Liver (tissue), 9 donors: ENCODE data around the gene SLC34A3. TPM values are rescaled to one million over a fixed set of nuclear protein-coding genes. Genes with fewer than 3 reads are reported as not detected.

Source experiments
- DNase-seq: peaks from one replicate; pipeline ENCODE4 v3.0.0-alpha.2; 2017; ENCODE audit warnings: low spot score
- H3K27ac ChIP-seq, 2 donors: one replicate each; pipeline ENCODE4 v1.7.0; 2013; ENCODE audit warnings: inconsistent platforms in 2 of 2, low read length in 2 of 2, control low read depth in 1 of 2, low read depth in 1 of 2, mild to moderate bottlenecking in 1 of 2
- H3K27me3 ChIP-seq, 4 donors: one replicate each; pipeline versions ENCODE4 v1.6.1 to v1.7.0; 2013; ENCODE audit warnings: low read length in 3 of 4, inconsistent platforms in 1 of 4, mild to moderate bottlenecking in 1 of 4, moderate library complexity in 1 of 4; ENCODE audit not compliant: control insufficient read depth in 4 of 4, insufficient read depth in 4 of 4
- H3K36me3 ChIP-seq, 4 donors: one replicate each; pipeline versions ENCODE4 v1.6.1 to v1.7.0; 2013; ENCODE audit warnings: low read length in 3 of 4, mild to moderate bottlenecking in 3 of 4, low read depth in 1 of 4, moderate library complexity in 1 of 4; ENCODE audit not compliant: control insufficient read depth in 4 of 4, insufficient read depth in 3 of 4
- H3K4me1 ChIP-seq, 4 donors: one replicate each; pipeline versions ENCODE4 v1.6.1 to v1.7.0; 2013; ENCODE audit warnings: low read length in 3 of 4, mild to moderate bottlenecking in 3 of 4, moderate library complexity in 1 of 4; ENCODE audit not compliant: control insufficient read depth in 4 of 4, insufficient read depth in 4 of 4
- H3K4me3 ChIP-seq, 3 donors: one replicate each; pipeline versions ENCODE4 v1.6.1 to v1.7.0; 2013; ENCODE audit warnings: low read length in 3 of 3, control low read depth in 1 of 3, low read depth in 1 of 3, mild to moderate bottlenecking in 1 of 3
- H3K9ac ChIP-seq, 2 donors: one replicate each; pipeline ENCODE4 v1.7.0; 2013; ENCODE audit warnings: low read length in 2 of 2, mild to moderate bottlenecking in 2 of 2, moderate library complexity in 2 of 2, control low read depth in 1 of 2, low read depth in 1 of 2
- H3K9me3 ChIP-seq, 4 donors: one replicate each; pipeline versions ENCODE4 v1.6.1 to v1.7.0; 2013; ENCODE audit warnings: low read length in 3 of 4; ENCODE audit not compliant: control insufficient read depth in 4 of 4
- EGR1 ChIP-seq, 2 donors: IDR thresholded peaks; 2 replicates each; pipeline ENCODE4 v1.6.1; 2016 to 2018; ENCODE audit warnings: antibody characterized with exemption in 2 of 2, low read depth in 2 of 2
- FOXA2 ChIP-seq: IDR thresholded peaks from 2 replicates; pipeline ENCODE4 v1.6.1; 2016; ENCODE audit warnings: antibody characterized with exemption
- GABPA ChIP-seq, 2 donors: IDR thresholded peaks in 1 of 2; conservative IDR thresholded peaks in 1 of 2; 2 replicates each; pipeline ENCODE4 v1.6.1; 2016; ENCODE audit warnings: antibody characterized with exemption in 2 of 2, mild to moderate bottlenecking in 1 of 2, moderate library complexity in 1 of 2
- HNF4A ChIP-seq, 2 donors: conservative IDR thresholded peaks; 2 replicates each; pipeline ENCODE4 v1.6.1; 2016; ENCODE audit warnings: antibody characterized with exemption in 2 of 2, mild to moderate bottlenecking in 2 of 2
- HNF4G ChIP-seq: IDR thresholded peaks from 2 replicates; pipeline ENCODE4 v1.6.1; 2016; ENCODE audit warnings: antibody characterized with exemption
- JUND ChIP-seq, 2 donors: IDR thresholded peaks; 2 replicates each; pipeline ENCODE4 v1.6.1; 2016; ENCODE audit warnings: antibody characterized with exemption in 2 of 2
- MAX ChIP-seq: IDR thresholded peaks from 2 replicates; pipeline ENCODE4 v1.6.1; 2016; ENCODE audit warnings: antibody characterized with exemption
- NR2F2 ChIP-seq: IDR thresholded peaks from 2 replicates; pipeline ENCODE4 v1.6.1; 2016; ENCODE audit warnings: antibody characterized with exemption
- RAD21 ChIP-seq, 2 donors: IDR thresholded peaks; 2 replicates each; pipeline ENCODE4 v1.6.1; 2016; ENCODE audit warnings: antibody characterized with exemption in 2 of 2, mild to moderate bottlenecking in 2 of 2
- REST ChIP-seq: IDR thresholded peaks from 2 replicates; pipeline ENCODE4 v1.6.1; 2016; ENCODE audit warnings: antibody characterized with exemption, mild to moderate bottlenecking
- RXRA ChIP-seq, 2 donors: IDR thresholded peaks; 2 replicates each; pipeline ENCODE4 v1.6.1; 2017 to 2018; ENCODE audit warnings: antibody characterized with exemption in 2 of 2, mild to moderate bottlenecking in 1 of 2
- SP1 ChIP-seq: IDR thresholded peaks from 2 replicates; pipeline ENCODE4 v1.6.1; 2018; ENCODE audit warnings: antibody characterized with exemption, mild to moderate bottlenecking
- TAF1 ChIP-seq: conservative IDR thresholded peaks from 2 replicates; pipeline ENCODE4 v1.6.1; 2016; ENCODE audit warnings: antibody characterized with exemption, mild to moderate bottlenecking
- YY1 ChIP-seq: IDR thresholded peaks from 2 replicates; pipeline ENCODE4 v1.6.1; 2016; ENCODE audit warnings: antibody characterized with exemption, mild to moderate bottlenecking
- ZBTB33 ChIP-seq: IDR thresholded peaks from 2 replicates; pipeline ENCODE4 v1.6.1; 2016; ENCODE audit warnings: antibody characterized with exemption
- WGBS: extraction: QIAGEN DNeasy Blood & Tissue Kit; methylation state at CpG from one replicate; pipeline ENCODE4 v1.1.7; 2013; 5-methylcytosine and 5-hydroxymethylcytosine counted together
- polyA plus RNA-seq, 2 donors: library from polyadenylated mRNA; stranded (reverse) in 1 of 2; unstranded in 1 of 2; fragments of 200-250 nt in 1 of 2; fragments of >200 nt in 1 of 2; fragmentation: Nextera tagmentation in 1 of 2; extraction: Ambion mirVana in 1 of 2; gene quantifications; one replicate each; pipeline versions ENCODE4 v1.2.1 to v1.2.3, GENCODE V29; 2013 to 2015
- total RNA-seq, 2 donors: library from RNA; depleted of rRNA; stranded (reverse); fragments of >200 nt; gene quantifications; one replicate each; pipeline ENCODE4 v1.2.3, GENCODE V29; 2014
- TF ChIP-seq, protein P1 (sequence below): IDR thresholded peaks from 2 replicates; pipeline ENCODE4 v1.6.1; 2016; ENCODE audit warnings: antibody characterized with exemption
- donor health status: healthy.
- donor health status: healthy.
- donor health status: healthy.
- donor health status: healthy.
- donor health status: healthy.

The SLC34A3 gene
- total and polyA plus RNA-seq, 4 donors, result not detected

DNA sequence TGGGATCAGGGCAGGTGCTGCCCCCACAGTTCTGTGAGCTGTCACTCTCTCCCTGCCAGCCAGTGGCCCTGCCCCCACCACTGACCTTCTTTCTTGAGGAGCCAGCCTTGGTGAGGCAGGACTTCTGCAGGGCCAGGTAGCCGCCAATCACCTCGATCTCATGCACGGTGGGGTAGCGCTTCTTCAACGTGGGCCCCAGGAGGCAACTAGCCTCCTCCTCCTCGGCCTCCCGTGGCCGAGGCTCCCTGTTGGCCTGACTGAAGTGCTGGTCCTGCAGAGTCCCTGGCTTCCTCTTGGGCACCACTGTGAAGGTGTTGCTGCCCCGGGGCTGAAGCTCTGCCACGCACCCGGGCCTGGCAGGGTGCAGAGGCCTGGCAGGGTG, 31.8 kb upstream of the SLC34A3 start:
- Histone ChIP-seq H3K9me3 (no peaks in the 10 kb centered on the region), H3K36me3 (no peaks in the 10 kb centered on the region), H3K4me3 (peak overlapping the region; percentile 66 to 90 (median 66)), H3K4me1 (peaks cover 34 to 89% (median 75%) of the 10 kb centered on the region in 4 donors), H3K27me3 (no peaks in the 10 kb centered on the region), H3K9ac (peak overlapping the region in 1 of 2 donors; percentile 66), H3K27ac (peak overlapping the region; percentile 81 to 84)
- TF ChIP-seq JUND (IDR thresholded peaks at IDR 0.05), result no peak
- no peak for TF ChIP-seq ZBTB33
- TF ChIP-seq HNF4G, result no peak
- TF ChIP-seq GABPA (IDR thresholded peaks at IDR 0.05 in 1 of 2, conservative IDR thresholded peaks at IDR 0.05 in 1 of 2), result no peak
- TF ChIP-seq NR2F2, result no peak
- TF ChIP-seq HNF4A (conservative IDR thresholded peaks at IDR 0.05), result no peak
- TF ChIP-seq MAX, result no peak
- no peak for TF ChIP-seq SP1
- TF ChIP-seq, protein P1, sequence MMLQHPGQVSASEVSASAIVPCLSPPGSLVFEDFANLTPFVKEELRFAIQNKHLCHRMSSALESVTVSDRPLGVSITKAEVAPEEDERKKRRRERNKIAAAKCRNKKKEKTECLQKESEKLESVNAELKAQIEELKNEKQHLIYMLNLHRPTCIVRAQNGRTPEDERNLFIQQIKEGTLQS, result no peak
- no peak for TF ChIP-seq YY1
- no peak for TF ChIP-seq FOXA2
- no peak for DNase-seq
- WGBS, result 39% methylated on average over 11 of the region's 11 CpGs

DNA sequence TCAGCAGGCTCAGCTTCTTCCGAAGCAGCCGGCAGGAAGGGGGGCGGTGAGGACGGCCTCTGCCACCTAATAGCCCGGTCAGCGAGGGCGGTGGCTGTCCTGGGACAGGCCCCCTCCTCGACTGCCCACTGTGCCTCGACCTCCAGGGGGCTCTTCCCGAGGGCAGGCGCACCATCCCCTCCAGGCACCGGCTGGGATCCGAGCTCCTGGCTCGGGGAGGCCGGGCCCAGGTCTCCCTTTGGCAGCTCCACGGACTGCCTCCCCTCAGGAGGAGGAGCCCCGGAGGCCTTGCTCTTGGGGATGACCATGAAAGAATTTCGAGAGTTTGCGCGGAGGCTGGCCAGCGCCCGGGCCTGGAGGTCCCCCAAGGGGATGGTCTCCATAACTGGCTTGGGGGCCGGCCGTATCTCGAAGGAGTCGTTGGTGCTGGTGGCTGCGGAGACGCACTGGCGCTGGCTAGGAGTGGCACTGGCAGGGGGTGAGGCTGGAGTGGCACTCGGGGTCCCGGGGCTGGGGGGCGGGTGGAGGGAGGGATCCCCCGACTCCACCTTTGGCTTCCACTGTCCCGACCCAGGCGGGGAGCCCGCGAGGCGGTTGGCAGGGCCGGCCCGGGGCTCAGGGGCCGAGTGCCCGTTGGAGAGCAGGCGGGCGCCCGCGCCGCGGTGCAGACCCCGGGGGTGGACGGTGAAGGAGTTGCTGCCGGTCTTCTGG, 31.1 kb upstream of the SLC34A3 start:
- Histone ChIP-seq H3K4me3 (peak overlapping the region; percentile 66 to 90 (median 66)), H3K9me3 (no peaks in the 10 kb centered on the region), H3K27me3 (no peaks in the 10 kb centered on the region), H3K9ac (peak overlapping the region in 1 of 2 donors; percentile 27), H3K36me3 (no peaks in the 10 kb centered on the region), H3K27ac (peak overlapping the region in 1 of 2 donors; percentile 2), H3K4me1 (peaks cover 36 to 89% (median 77%) of the 10 kb centered on the region in 4 donors)
- 5% methylated on average over 51 of the region's 51 CpGs for WGBS
- DNase-seq, result no peak
- TF ChIP-seq RXRA (IDR thresholded peaks at IDR 0.05) (no peak), FOXA2 (no peak), HNF4A (conservative IDR thresholded peaks at IDR 0.05) (no peak)

DNA sequence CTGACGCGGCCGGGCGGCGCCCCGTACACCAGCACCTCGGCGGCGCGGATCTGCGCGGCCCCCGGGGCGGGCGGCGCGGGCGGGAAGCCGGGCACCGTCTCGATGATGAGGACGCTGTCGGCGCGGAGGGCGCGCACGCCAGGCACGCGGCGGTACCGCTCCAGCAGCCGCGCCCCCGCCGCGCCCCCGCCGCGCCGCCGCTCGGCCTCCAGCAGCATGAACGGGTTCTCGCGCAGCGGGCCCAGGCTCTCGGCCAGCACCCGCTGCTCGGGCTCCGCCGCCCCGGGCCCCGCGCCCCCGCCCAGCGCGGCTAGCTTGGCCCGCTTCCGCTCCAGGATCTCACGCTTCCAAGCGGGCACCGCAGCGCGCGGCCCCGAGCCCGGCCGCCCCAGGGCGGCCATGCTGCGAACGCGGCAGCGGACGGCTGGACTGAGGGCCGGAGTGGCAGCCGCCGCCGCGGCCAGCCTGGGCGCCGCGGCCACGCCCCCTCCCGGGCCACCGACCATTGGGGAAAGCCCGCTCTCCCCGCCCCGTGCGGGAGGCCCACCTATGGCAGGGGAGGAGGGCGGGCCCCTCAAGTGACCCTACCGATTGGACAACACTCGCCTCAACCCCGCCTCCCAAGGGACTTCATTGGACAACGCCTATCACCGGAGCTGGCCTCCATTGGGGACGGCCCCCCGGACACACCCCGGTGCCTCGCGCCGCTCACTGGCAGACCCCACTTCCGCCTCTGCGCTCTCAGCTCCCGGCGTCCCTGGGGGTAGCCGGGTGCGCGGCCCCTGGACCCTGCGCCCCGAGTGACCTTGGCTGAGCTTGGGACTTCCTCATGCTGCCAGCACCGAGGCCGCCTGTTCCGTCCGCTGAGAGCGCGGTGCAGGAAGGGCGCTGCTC, 30.1 kb upstream of the SLC34A3 start, which contains the start of gene TPRN:
TSS of gene TPRN (minus strand) at position 431 of the 894 bp plus-strand sequence. CDS start at position 401, 30 bp downstream.
- no peaks in the 10 kb centered on the region for H3K36me3 ChIP-seq
- H3K9ac ChIP-seq, result peak within 1 kb of the TSS; percentile 30 to 40
- WGBS, result under 1% methylated on average over 117 of the region's 118 CpGs
- no peaks in the 10 kb centered on the region for H3K9me3 ChIP-seq
- peak within 1 kb of the TSS; percentile 58 to 87 for H3K27ac ChIP-seq
- H3K4me1 ChIP-seq, result peaks cover 30 to 84% (median 73%) of the 10 kb centered on the region in 4 donors
- peak within 1 kb of the TSS; percentile 66 to 90 (median 83) for H3K4me3 ChIP-seq
- DNase-seq, result peak; percentile 98
- H3K27me3 ChIP-seq, result no peaks in the 10 kb centered on the region
- peak; percentile 89 for TF ChIP-seq YY1
- peak in 1 of 2 donors; percentile 61 for TF ChIP-seq EGR1 (IDR thresholded peaks at IDR 0.05; ENCODE audit: low read depth in 2 of 2)
- TF ChIP-seq, protein P1, result no peak
- peak; percentile 81 for TF ChIP-seq HNF4G
- TF ChIP-seq TAF1, result no peak
- peak; percentile 88 for TF ChIP-seq NR2F2
- TF ChIP-seq ZBTB33, result peak; percentile 33
- TF ChIP-seq MAX, result peak; percentile 59
- peak; percentile 85 for TF ChIP-seq REST
- peak in 1 of 2 donors; percentile 19 for TF ChIP-seq RAD21 (IDR thresholded peaks at IDR 0.05)
